ENCODE data around the gene PKD1.

- TF ChIP-seq POLR2AphosphoS5 (IDR thresholded peaks at IDR 0.05; ENCODE audit: low read depth, low read length): no peak
- TF ChIP-seq POLR2A (IDR thresholded peaks at IDR 0.05; ENCODE audit: low read depth, low read length): no peak
- no peak for TF ChIP-seq TAF1 (IDR thresholded peaks at IDR 0.05; ENCODE audit: borderline replicate concordance, low read depth, low read length)
These were observed 43.9 kb upstream of the PKD1 start for GRCh38 chr16:2179576-2179975.

Data from GM12892 (cell line).